ENCODE measurements around the gene PRKCA.

DNA sequence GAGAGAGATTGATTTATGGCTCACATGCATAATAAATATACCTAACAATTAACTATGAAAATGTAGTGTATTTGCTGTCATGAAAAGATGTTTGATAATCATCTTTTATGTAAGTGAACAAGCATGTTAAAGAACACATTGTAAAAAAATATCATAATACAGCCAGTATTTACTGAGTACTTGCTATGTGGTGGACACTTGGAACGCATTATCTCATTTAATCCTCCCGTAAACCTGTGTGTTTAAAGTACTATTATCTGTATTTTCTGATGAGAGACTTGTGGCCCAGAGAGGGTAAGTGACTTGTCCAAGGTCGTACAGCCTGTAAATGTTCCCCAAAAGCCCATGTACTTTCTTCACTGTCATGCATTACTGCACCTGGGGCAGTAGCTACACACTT, 70.7 kb downstream of the PRKCA start:
- TF ChIP-seq CTCF (IDR thresholded peaks at IDR 0.05) (no peak), POLR2A (IDR thresholded peaks at IDR 0.05) (no peak)
